Prostate gland (tissue), 2 donors: ENCODE measurements around the gene PPFIA4.

Experiments used
- CTCF ChIP-seq, 4 experiments: fragments of 200-600 bp in 2 of 4; fragments of 450-650 bp in 2 of 4; sonication (generic) in 2 of 4; IDR thresholded peaks; 1 replicate in 3 of 4; 2 replicates in 1 of 4; pipeline ENCODE4 v1.5.1; 2016 to 2019; ENCODE audit warnings: antibody characterized with exemption in 4 of 4, mild to moderate bottlenecking in 2 of 4, moderate library complexity in 2 of 4
- POLR2A ChIP-seq: fragments of 450-650 bp; IDR thresholded peaks from one replicate; pipeline ENCODE4 v1.6.1; 2016; ENCODE audit warnings: antibody characterized with exemption, mild to moderate bottlenecking
- POLR2AphosphoS5 ChIP-seq: sonication (generic); formaldehyde crosslinking; IDR thresholded peaks from one replicate; pipeline ENCODE4 v1.6.1; 2017; ENCODE audit warnings: antibody characterized with exemption

- TF ChIP-seq POLR2A (no peak), CTCF (IDR thresholded peaks at IDR 0.05) (no peak), POLR2AphosphoS5 (no peak)
Measured at GRCh38 chr1:203088441-203088840, 62.1 kb downstream of the PPFIA4 start.
